SK-N-SH (cell line): ENCODE results near the gene CCDC60. TPM values are rescaled to one million over a fixed set of nuclear protein-coding genes. Genes with fewer than 3 reads are reported as not detected.

Experiments used
- CTCF ChIA-PET: fragments of 300-600, 350-600 bp; formaldehyde crosslinking; extraction: SDS; loops from one replicate; lab custom pipeline; 2021; lab: Yijun Ruan, JAX
- POLR2A ChIA-PET: fragments of 350-600 bp; sonication (Branson Sonifier 250); formaldehyde crosslinking; extraction: SDS; loops from one replicate; lab custom pipeline; 2020; ENCODE audit warnings: antibody characterized with exemption, inconsistent platforms; lab: Yijun Ruan, JAX
- DNase-seq: peaks from one replicate; pipeline ENCODE4 v3.0.0; 2012
- H2AFZ ChIP-seq: fragments of 200-600 bp; sonication (generic); 2 replicates; pipeline ENCODE4 v1.8.1; 2016; ENCODE audit warnings: antibody characterized with exemption, mild to moderate bottlenecking, low read depth
- H3F3A ChIP-seq: fragments of 200-600 bp; sonication (generic); replicated peaks from 2 replicates; pipeline ENCODE3; 2016; ENCODE audit warnings: antibody characterized with exemption, mild to moderate bottlenecking; ENCODE audit not compliant: insufficient read depth
- H3K27ac ChIP-seq, 2 experiments: fragments of 200-500 bp in 1 of 2; fragments of 200-600 bp in 1 of 2; sonication (Bioruptor generic) in 1 of 2; sonication (generic), shearing (Covaris generic) in 1 of 2; 2 replicates each; pipeline versions ENCODE4 v1.5.1 to v1.6.1; 2014 to 2016; ENCODE audit warnings: low read depth in 2 of 2, inconsistent platforms in 1 of 2, low read length in 1 of 2, mild to moderate bottlenecking in 1 of 2, mixed read lengths in 1 of 2
- H3K27me3 ChIP-seq: fragments of 200-600 bp; sonication (generic), shearing (Covaris generic); 2 replicates; pipeline ENCODE4 v1.6.1; 2016; ENCODE audit warnings: mixed run types; ENCODE audit not compliant: insufficient read depth
- H3K36me3 ChIP-seq, 2 experiments: fragments of 200-500 bp in 1 of 2; fragments of 200-600 bp in 1 of 2; sonication (Bioruptor generic) in 1 of 2; sonication (generic) in 1 of 2; replicated peaks in 1 of 2; 2 replicates each; pipeline versions ENCODE3 to v1.5.1; 2014 to 2016; ENCODE audit warnings: low read length in 1 of 2, mild to moderate bottlenecking in 1 of 2; ENCODE audit not compliant: insufficient read depth in 2 of 2, control insufficient read depth in 1 of 2
- H3K4me1 ChIP-seq, 2 experiments: fragments of 200-500 bp in 1 of 2; fragments of 200-600 bp in 1 of 2; sonication (Bioruptor generic) in 1 of 2; sonication (generic), shearing (Covaris generic) in 1 of 2; 2 replicates each; pipeline versions ENCODE4 v1.5.1 to v1.6.1; 2014 to 2016; ENCODE audit warnings: low read depth in 1 of 2, low read length in 1 of 2, mixed run types in 1 of 2; ENCODE audit not compliant: insufficient read depth in 2 of 2, control insufficient read depth in 1 of 2
- H3K4me2 ChIP-seq: fragments of 200-600 bp; sonication (generic), shearing (Covaris generic); 2 replicates; pipeline ENCODE4 v1.6.1; 2017; ENCODE audit warnings: mixed run types
- H3K4me3 ChIP-seq, 2 experiments: fragments of 200-500 bp in 1 of 2; fragments of 200-600 bp in 1 of 2; sonication (Bioruptor generic) in 1 of 2; sonication (generic), shearing (Covaris generic) in 1 of 2; 2 replicates each; pipeline versions ENCODE4 v1.5.1 to v1.8.1; 2014 to 2016; ENCODE audit warnings: low read depth in 2 of 2, inconsistent platforms in 1 of 2, low read length in 1 of 2, mild to moderate bottlenecking in 1 of 2, mixed read lengths in 1 of 2, moderate library complexity in 1 of 2
- H3K79me2 ChIP-seq: fragments of 200-600 bp; sonication (generic); 2 replicates; pipeline ENCODE4 v1.8.1; 2017; ENCODE audit warnings: mild to moderate bottlenecking; ENCODE audit not compliant: insufficient read depth
- H3K9ac ChIP-seq: fragments of 200-600 bp; sonication (generic); 2 replicates; pipeline ENCODE4 v1.6.1; 2017; ENCODE audit warnings: mixed run types
- H3K9me2 ChIP-seq: fragments of 200-600 bp; sonication (generic); 2 replicates; pipeline ENCODE4 v1.6.1; 2017; ENCODE audit warnings: mixed run types
- H3K9me3 ChIP-seq: fragments of 200-600 bp; sonication (generic); 2 replicates; pipeline ENCODE4 v1.6.1; 2017; ENCODE audit warnings: mixed run types, mild to moderate bottlenecking, moderate library complexity
- H4K20me1 ChIP-seq: fragments of 200-600 bp; sonication (generic); 2 replicates; pipeline ENCODE4 v1.6.1; 2017; ENCODE audit warnings: mild to moderate bottlenecking, mixed run types; ENCODE audit not compliant: insufficient read depth
- CTCF ChIP-seq: fragments of 200-600 bp; sonication (generic); IDR thresholded peaks from 2 replicates; pipeline ENCODE4 v1.6.1; 2017; ENCODE audit warnings: antibody characterized with exemption, mild to moderate bottlenecking, moderate library complexity
- EP300 ChIP-seq, 2 experiments: IDR thresholded peaks; 2 replicates each; pipeline versions ENCODE4 v1.4.0 to v1.6.1; 2012; ENCODE audit warnings: borderline replicate concordance in 1 of 2, low read depth in 1 of 2, low read length in 1 of 2
- EZH2phosphoT487 ChIP-seq: fragments of 200-600 bp; sonication (generic); IDR thresholded peaks from 2 replicates; pipeline ENCODE4 v1.6.1; 2017; ENCODE audit warnings: low read depth, mixed run types, mild to moderate bottlenecking, antibody characterized with exemption, moderate library complexity, borderline replicate concordance
- FOXJ3 ChIP-seq: sonication (generic); formaldehyde crosslinking; IDR thresholded peaks from 2 replicates; pipeline ENCODE4 v1.5.1; 2020; ENCODE audit warnings: mild to moderate bottlenecking, missing genetic modification reagents
- FOXM1 ChIP-seq: IDR thresholded peaks from 2 replicates; pipeline ENCODE4 v1.4.0; 2012; ENCODE audit warnings: low read depth, mild to moderate bottlenecking
- GABPA ChIP-seq: IDR thresholded peaks from 2 replicates; pipeline ENCODE4 v1.4.0; 2012; ENCODE audit warnings: low read depth, mild to moderate bottlenecking
- GATA2 ChIP-seq: sonication (generic); formaldehyde crosslinking; IDR thresholded peaks from 2 replicates; pipeline ENCODE4 v1.5.0; 2020; ENCODE audit warnings: mild to moderate bottlenecking, missing genetic modification reagents
- MEF2A ChIP-seq: IDR thresholded peaks from 2 replicates; pipeline ENCODE4 v1.4.0; 2012; ENCODE audit warnings: low read depth, borderline replicate concordance
- RCOR1 ChIP-seq: fragments of 150-350 bp; IDR thresholded peaks from 2 replicates; pipeline ENCODE4 v1.6.1; 2017; ENCODE audit warnings: antibody characterized with exemption, low read length
- RFX5 ChIP-seq: IDR thresholded peaks from 2 replicates; pipeline ENCODE4 v1.6.1; 2012; ENCODE audit warnings: mild to moderate bottlenecking, improper control_type of control experiment, low read length
- SMC3 ChIP-seq: IDR thresholded peaks from 2 replicates; pipeline ENCODE4 v1.6.1; 2012; ENCODE audit warnings: low read depth, low read length, improper control_type of control experiment
- TCF12 ChIP-seq: IDR thresholded peaks from 2 replicates; pipeline ENCODE4 v1.4.0; 2012
- ZBTB33 ChIP-seq: IDR thresholded peaks from 2 replicates; pipeline ENCODE4 v1.4.0; 2012; ENCODE audit warnings: low read depth, borderline replicate concordance
- WGBS: methylation state at CpG from one replicate; pipeline ENCODE4 v1.1.6; 2017; ENCODE audit warnings: low lambda C conversion rate; 5-methylcytosine and 5-hydroxymethylcytosine counted together
- polyA plus RNA-seq, 3 experiments: library from polyadenylated mRNA; depleted of rRNA; stranded (reverse); fragments of >200 nt; gene quantifications; 2 replicates each; pipeline ENCODE4 v1.2.3, GENCODE V29; 2012
- TF ChIP-seq, protein P1 (sequence below): fragments of 150-350 bp; IDR thresholded peaks from 2 replicates; pipeline ENCODE4 v1.6.1; 2017; ENCODE audit warnings: antibody characterized with exemption, low read length, low read depth, borderline replicate concordance
- TF ChIP-seq, protein P2 (sequence below): fragments of 150-350 bp; IDR thresholded peaks from 2 replicates; pipeline ENCODE4 v1.6.1; 2016; ENCODE audit warnings: mild to moderate bottlenecking, low read depth, low read length

CCDC60 gene
- polyA plus RNA-seq, 1 of the 3 experiments (the other 2 are of a cell fraction), result not detected

DNA sequence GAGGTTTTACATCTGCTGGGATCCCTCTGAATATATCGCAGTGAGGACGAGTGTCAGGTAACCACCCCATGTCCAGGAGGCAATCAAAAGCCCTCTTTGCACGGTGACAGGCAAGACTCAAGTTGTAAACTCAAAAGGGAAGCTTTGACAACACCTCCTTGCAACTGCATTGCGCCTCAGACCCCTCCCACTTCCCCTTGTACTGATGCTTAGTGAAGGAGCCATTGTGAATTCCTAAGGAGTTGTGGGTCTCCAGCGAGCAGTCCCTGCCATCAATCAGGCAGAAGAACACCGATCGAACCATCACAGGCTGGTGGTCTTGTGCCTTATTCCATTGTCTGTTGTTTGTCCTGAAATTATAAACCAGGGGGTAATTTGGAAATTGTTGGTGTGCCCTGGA lies 112.6 kb downstream of the CCDC60 start:
- Histone ChIP-seq H2AFZ (no peak overlapping the region), H4K20me1 (no peaks in the 10 kb centered on the region), H3K9ac (no peak overlapping the region), H3K9me2 (no peaks in the 10 kb centered on the region), H3K36me3 (no peaks in the 10 kb centered on the region), H3K4me3 (no peak overlapping the region), H3K9me3 (no peaks in the 10 kb centered on the region), H3K4me1 (no peaks in the 10 kb centered on the region; a peak in 1 of 4 replicates), H3K27ac (peak overlapping the region in 1 of 2 experiments; percentile 30; a peak in 1 of 4 replicates), H3K4me2 (peak overlapping the region; percentile 34), H3K79me2 (no peaks in the 10 kb centered on the region), H3K27me3 (no peaks in the 10 kb centered on the region), H3F3A (peaks cover 9% of the 10 kb centered on the region)
- no peak for TF ChIP-seq GABPA
- TF ChIP-seq, protein P1, sequence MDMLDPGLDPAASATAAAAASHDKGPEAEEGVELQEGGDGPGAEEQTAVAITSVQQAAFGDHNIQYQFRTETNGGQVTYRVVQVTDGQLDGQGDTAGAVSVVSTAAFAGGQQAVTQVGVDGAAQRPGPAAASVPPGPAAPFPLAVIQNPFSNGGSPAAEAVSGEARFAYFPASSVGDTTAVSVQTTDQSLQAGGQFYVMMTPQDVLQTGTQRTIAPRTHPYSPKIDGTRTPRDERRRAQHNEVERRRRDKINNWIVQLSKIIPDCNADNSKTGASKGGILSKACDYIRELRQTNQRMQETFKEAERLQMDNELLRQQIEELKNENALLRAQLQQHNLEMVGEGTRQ, result no peak
- no peak for TF ChIP-seq FOXM1
- no peak for TF ChIP-seq EZH2phosphoT487
- ChIA-PET POLR2A (no interaction called here), CTCF (interaction anchor here (1.4 to 6.9 kb wide), 2 partner anchors 12 to 100 kb away, joined by 4 to 138 read pairs; no protein-coding TSS in a partner anchor)
- 77% methylated on average over 7 of the region's 7 CpGs for WGBS
- no peak for DNase-seq

DNA sequence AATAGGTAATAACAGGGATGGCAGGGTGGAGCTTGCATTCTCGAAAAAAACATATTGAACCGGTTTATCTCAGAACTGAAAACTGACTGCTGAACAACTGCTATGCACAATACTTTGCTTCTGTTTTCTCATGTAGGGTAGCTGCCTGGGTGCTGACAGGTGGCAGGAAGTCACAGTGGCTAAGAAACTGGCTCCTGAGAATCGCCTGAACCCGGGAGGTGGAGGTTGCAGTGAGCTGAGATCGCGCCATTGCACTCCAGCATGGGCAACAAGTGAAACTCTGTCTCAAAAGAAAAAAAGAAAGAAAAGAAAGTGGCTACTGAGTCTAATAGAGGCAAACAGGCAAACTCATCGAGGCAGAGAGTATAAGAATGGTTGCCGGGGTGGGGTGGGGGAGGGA lies 113.1 kb downstream of the CCDC60 start:
- Histone ChIP-seq H4K20me1 (no peaks in the 10 kb centered on the region), H3K9me2 (no peaks in the 10 kb centered on the region), H3K4me3 (no peak overlapping the region), H3K9me3 (no peaks in the 10 kb centered on the region), H3K27me3 (no peaks in the 10 kb centered on the region), H3K27ac (no peak overlapping the region), H3K4me2 (no peak overlapping the region), H3K9ac (no peak overlapping the region), H3K36me3 (no peaks in the 10 kb centered on the region), H3F3A (peaks cover 9% of the 10 kb centered on the region), H3K79me2 (no peaks in the 10 kb centered on the region), H3K4me1 (no peaks in the 10 kb centered on the region; a peak in 1 of 4 replicates), H2AFZ (no peak overlapping the region)
- 73% methylated on average over 8 of the region's 8 CpGs for WGBS
- POLR2A ChIA-PET, result no interaction called here
- TF ChIP-seq, protein P1, result no peak
- TF ChIP-seq FOXM1, result no peak
- no peak for TF ChIP-seq MEF2A
- no peak for TF ChIP-seq SMC3
- TF ChIP-seq EP300 (IDR thresholded peaks at IDR 0.05; ENCODE audit: borderline replicate concordance in 1 of 2, low read depth in 1 of 2, low read length in 1 of 2), result no peak
- no peak for TF ChIP-seq CTCF
- no peak for TF ChIP-seq RFX5
- no peak for TF ChIP-seq FOXJ3
- no peak for TF ChIP-seq ZBTB33
- TF ChIP-seq GATA2 (CRISPR knock-in tag), result no peak
- TF ChIP-seq EZH2phosphoT487, result no peak
- TF ChIP-seq TCF12, result no peak
- TF ChIP-seq, protein P2, sequence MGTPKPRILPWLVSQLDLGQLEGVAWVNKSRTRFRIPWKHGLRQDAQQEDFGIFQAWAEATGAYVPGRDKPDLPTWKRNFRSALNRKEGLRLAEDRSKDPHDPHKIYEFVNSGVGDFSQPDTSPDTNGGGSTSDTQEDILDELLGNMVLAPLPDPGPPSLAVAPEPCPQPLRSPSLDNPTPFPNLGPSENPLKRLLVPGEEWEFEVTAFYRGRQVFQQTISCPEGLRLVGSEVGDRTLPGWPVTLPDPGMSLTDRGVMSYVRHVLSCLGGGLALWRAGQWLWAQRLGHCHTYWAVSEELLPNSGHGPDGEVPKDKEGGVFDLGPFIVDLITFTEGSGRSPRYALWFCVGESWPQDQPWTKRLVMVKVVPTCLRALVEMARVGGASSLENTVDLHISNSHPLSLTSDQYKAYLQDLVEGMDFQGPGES, result no peak
- TF ChIP-seq RCOR1, result no peak
- CTCF ChIA-PET, result interaction anchor here (1.3 kb wide), 1 partner anchor 29 kb away, joined by 3 read pairs; no protein-coding TSS in a partner anchor
- no peak for DNase-seq
